ENCODE measurements around the gene RTF1.

- no peak for TF ChIP-seq EP300 (IDR thresholded peaks at IDR 0.05)
- no peak for TF ChIP-seq POLR2A (IDR thresholded peaks at IDR 0.05)
- no peak for TF ChIP-seq CTCF (IDR thresholded peaks at IDR 0.05)
Measured at GRCh38 chr15:41466711-41467110, 49.8 kb downstream of the RTF1 start.

All from upper lobe of left lung (tissue), 4 donors.